Type B pancreatic cell (in vitro differentiated cells): Measurements from ENCODE around the gene CAMTA1. TPM values are rescaled to one million over a fixed set of nuclear protein-coding genes. Genes with fewer than 3 reads are reported as not detected.

ENCODE experiments used
- DNase-seq: peaks from one replicate; pipeline ENCODE4 v3.0.0; 2021; ENCODE audit warnings: mixed read lengths; ENCODE audit not compliant: unreplicated experiment; ENCODE audit errors: extremely low spot score
- H3K27ac Mint-ChIP-seq: 2 replicates; pipeline ENCODE4 v1.8.0; 2021; ENCODE audit warnings: mild to moderate bottlenecking, mixed read lengths
- H3K27me3 Mint-ChIP-seq: 2 replicates; pipeline ENCODE4 v1.8.0; 2021; ENCODE audit warnings: mixed read lengths
- H3K36me3 Mint-ChIP-seq: 2 replicates; pipeline ENCODE4 v1.8.0; 2021; ENCODE audit warnings: mixed read lengths
- H3K4me1 Mint-ChIP-seq: one replicate; pipeline ENCODE4 v1.8.0; 2021; ENCODE audit warnings: mixed read lengths; ENCODE audit not compliant: unreplicated experiment
- H3K4me3 Mint-ChIP-seq: 2 replicates; pipeline ENCODE4 v1.8.0; 2021; ENCODE audit warnings: mild to moderate bottlenecking, mixed read lengths
- H3K9me3 Mint-ChIP-seq: 2 replicates; pipeline ENCODE4 v1.8.0; 2021; ENCODE audit warnings: mixed read lengths
- total RNA-seq: library from RNA; stranded (reverse); gene quantifications from 2 replicates; pipeline ENCODE4 v1.2.1, GENCODE V29; 2021; ENCODE audit warnings: low replicate concordance
- TF ChIP-seq, protein P1 (sequence below): fragments of 200-600 bp; sonication (generic); conservative IDR thresholded peaks from 2 replicates; pipeline ENCODE4 v1.5.0; 2021; ENCODE audit warnings: antibody characterized with exemption, mild to moderate bottlenecking

Gene CAMTA1
- total RNA-seq, 1 donor from 2014 or later: 82.5 TPM

DNA sequence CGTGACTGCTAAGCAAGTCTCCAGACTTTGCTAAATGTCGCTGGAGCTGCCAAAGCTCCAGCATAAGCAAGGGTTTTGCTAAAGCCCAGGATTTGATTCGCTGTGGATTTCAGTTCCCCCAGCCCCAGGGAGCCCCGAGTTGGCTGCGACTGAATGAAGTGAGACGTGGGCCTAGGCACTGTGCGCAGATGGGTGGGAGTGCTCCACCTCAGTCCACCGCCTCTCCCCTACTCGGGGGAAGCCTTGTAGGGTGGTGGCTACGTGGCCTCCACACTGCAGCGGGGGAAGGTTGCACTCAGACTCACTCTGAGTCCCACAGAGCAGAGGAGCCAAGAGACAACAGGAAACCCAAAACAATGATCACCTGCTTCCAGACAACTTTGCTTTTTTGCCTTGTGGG is 588.0 kb downstream of the CAMTA1 start:
- H3K27ac Mint-ChIP-seq: no peak overlapping the region
- H3K4me3 Mint-ChIP-seq: no peak overlapping the region
- no peaks in the 10 kb centered on the region for H3K9me3 Mint-ChIP-seq
- TF ChIP-seq, protein P1, sequence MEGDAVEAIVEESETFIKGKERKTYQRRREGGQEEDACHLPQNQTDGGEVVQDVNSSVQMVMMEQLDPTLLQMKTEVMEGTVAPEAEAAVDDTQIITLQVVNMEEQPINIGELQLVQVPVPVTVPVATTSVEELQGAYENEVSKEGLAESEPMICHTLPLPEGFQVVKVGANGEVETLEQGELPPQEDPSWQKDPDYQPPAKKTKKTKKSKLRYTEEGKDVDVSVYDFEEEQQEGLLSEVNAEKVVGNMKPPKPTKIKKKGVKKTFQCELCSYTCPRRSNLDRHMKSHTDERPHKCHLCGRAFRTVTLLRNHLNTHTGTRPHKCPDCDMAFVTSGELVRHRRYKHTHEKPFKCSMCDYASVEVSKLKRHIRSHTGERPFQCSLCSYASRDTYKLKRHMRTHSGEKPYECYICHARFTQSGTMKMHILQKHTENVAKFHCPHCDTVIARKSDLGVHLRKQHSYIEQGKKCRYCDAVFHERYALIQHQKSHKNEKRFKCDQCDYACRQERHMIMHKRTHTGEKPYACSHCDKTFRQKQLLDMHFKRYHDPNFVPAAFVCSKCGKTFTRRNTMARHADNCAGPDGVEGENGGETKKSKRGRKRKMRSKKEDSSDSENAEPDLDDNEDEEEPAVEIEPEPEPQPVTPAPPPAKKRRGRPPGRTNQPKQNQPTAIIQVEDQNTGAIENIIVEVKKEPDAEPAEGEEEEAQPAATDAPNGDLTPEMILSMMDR: no peak
- H3K4me1 Mint-ChIP-seq: peaks cover 15% of the 10 kb centered on the region
- peaks cover 3% of the 10 kb centered on the region for H3K27me3 Mint-ChIP-seq
- H3K36me3 Mint-ChIP-seq: no peaks in the 10 kb centered on the region
- DNase-seq: no peak

- H3K36me3 Mint-ChIP-seq: no peaks in the 10 kb centered on the region
- peaks cover 3% of the 10 kb centered on the region for H3K27me3 Mint-ChIP-seq
- no peak overlapping the region for H3K27ac Mint-ChIP-seq
- TF ChIP-seq, protein P1: no peak
- no peaks in the 10 kb centered on the region for H3K9me3 Mint-ChIP-seq
- peaks cover 19% of the 10 kb centered on the region for H3K4me1 Mint-ChIP-seq
- H3K4me3 Mint-ChIP-seq: no peak overlapping the region
- no peak for DNase-seq
Observed at GRCh38 chr1:7373876-7374562, 588.8 kb downstream of the CAMTA1 start.

- no peak overlapping the region for H3K4me3 Mint-ChIP-seq
- DNase-seq: no peak
- TF ChIP-seq, protein P1: no peak
- no peaks in the 10 kb centered on the region for H3K9me3 Mint-ChIP-seq
- peaks cover 3% of the 10 kb centered on the region for H3K27me3 Mint-ChIP-seq
- H3K27ac Mint-ChIP-seq: no peak overlapping the region
- no peaks in the 10 kb centered on the region for H3K36me3 Mint-ChIP-seq
- H3K4me1 Mint-ChIP-seq: peaks cover 26% of the 10 kb centered on the region
Observed at GRCh38 chr1:7374563-7375160, 589.4 kb downstream of the CAMTA1 start.

- H3K27ac Mint-ChIP-seq: no peak overlapping the region
- peaks cover 3% of the 10 kb centered on the region for H3K27me3 Mint-ChIP-seq
- no peak overlapping the region for H3K4me3 Mint-ChIP-seq
- TF ChIP-seq, protein P1: no peak
- peaks cover 28% of the 10 kb centered on the region for H3K4me1 Mint-ChIP-seq
- no peaks in the 10 kb centered on the region for H3K36me3 Mint-ChIP-seq
- peak; percentile 57 for DNase-seq
- H3K9me3 Mint-ChIP-seq: no peaks in the 10 kb centered on the region
Observed at GRCh38 chr1:7375329-7375728, 590.1 kb downstream of the CAMTA1 start.

DNA sequence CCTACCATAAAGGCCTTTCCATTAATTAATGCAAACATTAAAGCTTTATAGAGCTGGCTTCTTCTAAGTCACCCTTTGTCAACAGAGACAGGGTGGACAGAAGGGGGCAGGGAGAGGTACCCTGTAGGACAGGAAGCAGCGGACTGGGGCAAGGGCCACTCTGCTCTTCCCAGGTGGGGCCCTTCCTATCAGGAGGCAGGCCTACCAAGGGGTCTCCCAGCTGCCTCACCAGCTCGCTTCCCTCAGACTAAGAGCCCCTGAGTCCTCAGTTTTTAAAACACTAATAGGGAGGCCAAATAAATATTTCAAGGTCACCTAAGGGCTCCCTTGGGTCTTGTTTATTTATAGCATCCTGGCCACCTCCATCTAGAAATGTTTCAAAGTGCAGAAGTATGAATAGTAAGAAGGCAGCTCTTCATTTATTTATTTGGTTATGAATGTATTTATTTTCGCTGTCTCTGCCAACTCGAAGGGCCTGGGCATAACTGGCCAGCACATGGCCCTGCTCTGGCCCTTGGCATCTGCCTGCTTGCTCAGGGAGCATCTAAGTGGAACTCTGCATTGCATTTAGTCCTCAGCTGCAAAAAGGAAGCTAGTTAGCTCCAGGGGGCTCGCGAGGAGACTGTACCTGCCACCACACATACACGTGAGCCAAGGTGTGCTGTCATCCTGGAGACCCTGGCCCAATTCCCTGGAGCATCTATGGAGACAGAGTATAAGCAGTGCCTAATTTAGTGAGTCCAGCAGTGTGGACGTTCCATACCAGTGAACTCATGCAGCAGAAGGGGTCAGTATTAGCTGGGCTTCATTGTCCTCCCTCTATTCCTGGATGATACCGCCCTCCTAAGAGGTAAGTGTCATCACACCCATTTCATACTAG is 590.8 kb downstream of the CAMTA1 start:
- Mint-ChIP-seq H3K9me3 (no peaks in the 10 kb centered on the region), H3K4me1 (peaks cover 28% of the 10 kb centered on the region), H3K27ac (no peak overlapping the region), H3K36me3 (no peaks in the 10 kb centered on the region), H3K4me3 (no peak overlapping the region), H3K27me3 (peaks cover 3% of the 10 kb centered on the region)
- peak; percentile 31 for DNase-seq
- TF ChIP-seq, protein P1: no peak
